ENCODE measurements around the gene OR51B4.
"Not testable (repeated sequence)": the region's sequence is repeated elsewhere in the genome, so short reads cannot be mapped to it uniquely, and the experiment has no call there.

OR51B4 gene

GRCh38 chr11:5317292-5317691 is 15.5 kb upstream of the OR51B4 start:
- Histone ChIP-seq H3K27ac (ENCODE audit: low read length) (no peak overlapping the region), H3K4me3 (ENCODE audit: low read depth in 1 of 2, low read length in 2 of 2) (no peak overlapping the region), H3K9me3 (ENCODE audit: control insufficient read depth in 1 of 2, low read length in 2 of 2) (peaks cover 0 to 4% of the 10 kb centered on the region in 2 donors), H3K4me1 (ENCODE audit: control insufficient read depth in 1 of 2, insufficient read depth in 2 of 2, low read length in 2 of 2) (no peaks in the 10 kb centered on the region), H3K27me3 (ENCODE audit: low read depth, low read length) (no peaks in the 10 kb centered on the region), H3K36me3 (ENCODE audit: control insufficient read depth in 1 of 2, insufficient read depth in 2 of 2, low read length in 2 of 2) (no peaks in the 10 kb centered on the region)

DNA sequence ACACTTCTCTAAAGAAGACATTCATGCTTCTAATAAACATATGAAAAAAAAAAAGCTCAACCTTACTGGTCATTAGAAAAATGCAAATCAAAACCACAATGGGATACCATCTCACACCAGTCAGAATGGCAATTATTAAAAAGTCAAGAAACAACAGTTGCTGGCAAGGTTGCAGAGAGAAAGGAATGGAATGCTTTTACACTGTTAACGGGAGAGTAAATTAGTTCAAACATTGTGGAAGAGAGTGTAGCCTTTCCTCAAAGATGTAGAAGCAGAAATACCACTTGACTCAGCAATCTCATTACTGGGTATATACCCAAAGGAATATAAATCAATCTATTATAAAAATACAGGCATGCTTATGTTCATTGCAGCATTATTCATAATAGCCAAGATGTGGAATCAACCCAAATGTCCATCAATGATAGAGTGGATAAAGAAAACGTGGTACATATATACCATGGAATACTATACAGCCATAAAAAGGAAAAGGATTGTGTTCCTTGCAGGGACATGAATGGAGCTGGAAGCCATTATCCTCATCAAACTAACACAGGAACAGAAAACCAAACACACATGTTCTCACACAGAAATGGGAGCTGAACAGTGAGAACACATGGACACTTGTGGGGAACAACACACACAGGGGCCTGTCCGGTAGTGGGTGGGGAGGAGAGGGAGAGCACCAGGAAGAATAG is 11.7 kb upstream of the OR51B4 start:
- not testable (repeated sequence) for H3K27me3 ChIP-seq (ENCODE audit: low read depth, low read length); H3K36me3 ChIP-seq (ENCODE audit: control insufficient read depth in 1 of 2, insufficient read depth in 2 of 2, low read length in 2 of 2); H3K4me3 ChIP-seq (ENCODE audit: low read depth in 1 of 2, low read length in 2 of 2); H3K4me1 ChIP-seq (ENCODE audit: control insufficient read depth in 1 of 2, insufficient read depth in 2 of 2, low read length in 2 of 2); H3K27ac ChIP-seq (ENCODE audit: low read length); H3K9me3 ChIP-seq (ENCODE audit: control insufficient read depth in 1 of 2, low read length in 2 of 2)

DNA sequence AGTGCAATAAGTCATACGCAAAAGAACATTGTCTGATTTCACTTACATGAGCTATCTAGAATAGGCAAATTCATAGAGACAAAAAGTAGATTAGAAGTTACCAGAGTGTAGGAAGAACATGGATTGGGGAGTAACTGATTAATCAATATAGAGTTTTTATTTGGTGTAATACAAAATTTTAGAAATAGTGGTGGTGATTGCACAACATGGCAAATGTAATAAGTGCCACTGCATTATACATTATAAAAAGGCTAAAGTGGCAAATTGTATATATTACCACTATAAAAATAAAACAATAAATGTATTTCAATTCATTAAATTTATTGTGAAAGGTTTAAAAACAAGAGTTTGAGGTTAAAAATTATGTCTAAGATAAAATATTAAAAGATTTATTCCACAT is 8.7 kb upstream of the OR51B4 start:
- H3K4me1 ChIP-seq (ENCODE audit: control insufficient read depth in 1 of 2, insufficient read depth in 2 of 2, low read length in 2 of 2), result no peaks in the 10 kb centered on the region
- no peaks in the 10 kb centered on the region for H3K27me3 ChIP-seq (ENCODE audit: low read depth, low read length)
- H3K4me3 ChIP-seq (ENCODE audit: low read depth in 1 of 2, low read length in 2 of 2), result no peak overlapping the region
- no peaks in the 10 kb centered on the region for H3K36me3 ChIP-seq (ENCODE audit: control insufficient read depth in 1 of 2, insufficient read depth in 2 of 2, low read length in 2 of 2)
- no peak overlapping the region for H3K27ac ChIP-seq (ENCODE audit: low read length)
- peaks cover 0 to 4% of the 10 kb centered on the region in 2 donors for H3K9me3 ChIP-seq (ENCODE audit: control insufficient read depth in 1 of 2, low read length in 2 of 2)

DNA sequence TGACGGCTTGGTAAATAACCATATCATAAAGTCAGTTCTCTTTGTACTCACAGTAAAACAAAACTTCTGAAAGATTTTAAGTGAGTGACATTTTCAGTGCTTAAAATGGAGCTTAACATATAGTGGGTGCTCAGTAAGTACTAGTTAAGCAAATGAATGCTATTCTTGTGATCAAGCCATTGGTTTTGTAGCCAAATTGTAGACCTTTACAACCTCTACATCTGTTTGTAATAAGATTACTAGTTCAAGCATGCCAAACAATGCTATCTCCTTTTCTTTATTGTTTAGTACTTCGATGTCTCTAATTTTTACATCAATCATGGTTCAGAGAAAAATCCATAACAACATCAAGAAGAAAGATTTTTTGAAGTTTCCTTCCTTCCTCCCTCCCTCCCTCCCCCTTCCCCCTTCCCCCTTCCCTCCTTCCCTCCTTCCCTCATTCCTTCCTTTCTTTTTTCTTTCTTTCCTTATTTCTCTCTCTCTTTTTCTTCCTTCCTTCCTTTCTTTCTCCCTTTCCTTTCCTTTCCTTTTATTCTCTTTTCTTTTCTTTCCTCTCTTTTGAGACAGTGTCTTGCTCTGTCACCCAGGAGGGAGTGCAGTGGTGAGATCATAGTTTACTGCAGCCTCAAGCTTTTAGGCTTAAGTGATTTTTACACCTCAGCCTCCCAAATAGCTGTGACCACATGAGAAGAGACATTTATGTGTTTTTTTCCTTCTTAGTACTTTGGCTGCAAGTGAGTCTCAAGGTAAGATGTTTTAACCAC is 5.7 kb upstream of the OR51B4 start:
- H3K4me3 ChIP-seq (ENCODE audit: low read depth in 1 of 2, low read length in 2 of 2), result no peak overlapping the region
- no peak overlapping the region for H3K27ac ChIP-seq (ENCODE audit: low read length)
- H3K36me3 ChIP-seq (ENCODE audit: control insufficient read depth in 1 of 2, insufficient read depth in 2 of 2, low read length in 2 of 2), result no peaks in the 10 kb centered on the region
- no peaks in the 10 kb centered on the region for H3K4me1 ChIP-seq (ENCODE audit: control insufficient read depth in 1 of 2, insufficient read depth in 2 of 2, low read length in 2 of 2)
- no peaks in the 10 kb centered on the region for H3K9me3 ChIP-seq (ENCODE audit: control insufficient read depth in 1 of 2, low read length in 2 of 2)
- no peaks in the 10 kb centered on the region for H3K27me3 ChIP-seq (ENCODE audit: low read depth, low read length)

- H3K4me1 ChIP-seq (ENCODE audit: control insufficient read depth in 1 of 2, insufficient read depth in 2 of 2, low read length in 2 of 2), result no peaks in the 10 kb centered on the region
- H3K36me3 ChIP-seq (ENCODE audit: control insufficient read depth in 1 of 2, insufficient read depth in 2 of 2, low read length in 2 of 2), result no peaks in the 10 kb centered on the region
Observed at GRCh38 chr11:5304046-5304445, 2.3 kb upstream of the OR51B4 start.

GRCh38 chr11:5303626-5304025 is 1.9 kb upstream of the OR51B4 start:
- H3K4me1 ChIP-seq (ENCODE audit: control insufficient read depth in 1 of 2, insufficient read depth in 2 of 2, low read length in 2 of 2), result no peaks in the 10 kb centered on the region
- no peak overlapping the region for H3K4me3 ChIP-seq (ENCODE audit: low read depth in 1 of 2, low read length in 2 of 2)
- no peak overlapping the region for H3K27ac ChIP-seq (ENCODE audit: low read length)
- no peaks in the 10 kb centered on the region for H3K27me3 ChIP-seq (ENCODE audit: low read depth, low read length)
- H3K36me3 ChIP-seq (ENCODE audit: control insufficient read depth in 1 of 2, insufficient read depth in 2 of 2, low read length in 2 of 2), result no peaks in the 10 kb centered on the region
- H3K9me3 ChIP-seq (ENCODE audit: control insufficient read depth in 1 of 2, low read length in 2 of 2), result no peaks in the 10 kb centered on the region

More at GRCh38 chr11:5304046-5304445, 2.3 kb upstream of the OR51B4 start:
- Histone ChIP-seq H3K9me3 (ENCODE audit: control insufficient read depth in 1 of 2, low read length in 2 of 2) (no peaks in the 10 kb centered on the region), H3K27me3 (ENCODE audit: low read depth, low read length) (no peaks in the 10 kb centered on the region), H3K4me3 (ENCODE audit: low read depth in 1 of 2, low read length in 2 of 2) (no peak overlapping the region), H3K27ac (ENCODE audit: low read length) (no peak overlapping the region)

DNA sequence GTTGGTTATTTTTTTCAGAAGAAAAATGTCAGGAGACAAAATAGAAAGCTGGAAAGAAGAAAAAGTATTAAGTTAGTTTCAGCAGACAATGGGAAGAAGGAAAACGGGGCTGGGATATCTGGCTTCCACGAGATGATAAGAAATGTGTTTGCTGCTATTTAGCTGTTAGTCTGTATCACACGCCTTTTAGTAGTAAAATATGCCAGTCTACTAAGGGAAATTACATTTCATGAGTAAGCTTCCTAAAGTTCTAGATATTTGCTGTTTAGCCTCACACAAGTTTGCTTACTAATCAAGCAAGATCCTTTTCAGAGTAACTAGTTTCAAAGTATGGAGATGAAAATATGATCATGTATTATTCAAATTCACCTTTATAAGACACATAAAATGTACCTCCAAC is 1.5 kb downstream of the OR51B4 start:
- Histone ChIP-seq H3K36me3 (ENCODE audit: control insufficient read depth in 1 of 2, insufficient read depth in 2 of 2, low read length in 2 of 2) (no peaks in the 10 kb centered on the region), H3K4me3 (ENCODE audit: low read depth in 1 of 2, low read length in 2 of 2) (no peak overlapping the region), H3K9me3 (ENCODE audit: control insufficient read depth in 1 of 2, low read length in 2 of 2) (no peaks in the 10 kb centered on the region), H3K27ac (ENCODE audit: low read length) (no peak overlapping the region), H3K4me1 (ENCODE audit: control insufficient read depth in 1 of 2, insufficient read depth in 2 of 2, low read length in 2 of 2) (no peaks in the 10 kb centered on the region), H3K27me3 (ENCODE audit: low read depth, low read length) (no peaks in the 10 kb centered on the region)

DNA sequence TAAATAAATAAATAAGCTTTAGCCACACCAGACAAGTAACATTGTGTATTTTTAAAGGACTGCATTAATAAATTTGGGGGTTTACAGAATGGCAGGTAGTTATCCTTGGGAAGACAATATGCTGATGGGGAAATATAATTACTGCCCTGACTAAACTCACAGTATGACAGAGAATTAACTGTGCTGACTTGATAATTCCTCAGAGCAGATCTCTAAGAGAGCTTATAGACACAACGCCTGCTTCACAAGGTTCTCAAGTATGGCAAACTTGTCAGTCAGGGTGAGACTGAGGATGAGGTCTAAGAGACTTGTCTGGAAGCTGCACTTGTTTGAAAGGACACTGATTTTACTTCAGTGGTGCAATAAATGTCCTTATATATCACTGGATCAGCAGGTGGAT is 3.3 kb downstream of the OR51B4 start:
- H3K36me3 ChIP-seq (ENCODE audit: control insufficient read depth in 1 of 2, insufficient read depth in 2 of 2, low read length in 2 of 2), result no peaks in the 10 kb centered on the region
- H3K4me3 ChIP-seq (ENCODE audit: low read depth in 1 of 2, low read length in 2 of 2), result no peak overlapping the region
- H3K27me3 ChIP-seq (ENCODE audit: low read depth, low read length), result no peaks in the 10 kb centered on the region
- H3K27ac ChIP-seq (ENCODE audit: low read length), result no peak overlapping the region
- no peaks in the 10 kb centered on the region for H3K9me3 ChIP-seq (ENCODE audit: control insufficient read depth in 1 of 2, low read length in 2 of 2)
- no peaks in the 10 kb centered on the region for H3K4me1 ChIP-seq (ENCODE audit: control insufficient read depth in 1 of 2, insufficient read depth in 2 of 2, low read length in 2 of 2)

DNA sequence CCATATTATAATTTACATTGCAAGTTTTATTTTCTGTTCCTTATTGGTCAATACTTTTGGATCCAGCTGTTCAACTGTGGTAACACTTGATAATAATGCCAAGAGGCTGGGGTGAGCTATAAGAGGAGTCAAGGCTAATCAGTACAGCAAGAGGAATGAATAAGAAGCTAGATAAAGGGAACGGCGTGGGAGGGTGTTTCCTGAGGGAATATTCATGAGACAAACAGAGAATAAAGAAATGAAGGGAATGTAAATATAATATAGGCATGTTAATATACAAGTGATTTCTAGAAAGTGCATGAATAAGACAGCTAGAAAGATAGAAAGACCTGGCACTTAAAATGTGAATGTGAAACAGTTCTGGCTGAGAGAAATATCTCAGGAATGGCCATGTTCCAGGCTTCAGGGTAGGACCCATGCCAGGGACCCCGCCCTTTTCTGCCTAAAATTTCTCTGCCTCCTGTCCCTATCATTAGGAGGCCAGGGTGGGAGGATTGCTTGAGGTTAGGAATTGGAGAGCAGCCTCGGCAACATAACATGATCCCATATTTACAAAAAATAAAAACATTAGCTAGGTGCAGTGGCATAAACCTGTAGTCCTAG is 3.9 kb downstream of the OR51B4 start:
- Histone ChIP-seq H3K4me1 (ENCODE audit: control insufficient read depth in 1 of 2, insufficient read depth in 2 of 2, low read length in 2 of 2) (no peaks in the 10 kb centered on the region), H3K36me3 (ENCODE audit: control insufficient read depth in 1 of 2, insufficient read depth in 2 of 2, low read length in 2 of 2) (no peaks in the 10 kb centered on the region), H3K9me3 (ENCODE audit: control insufficient read depth in 1 of 2, low read length in 2 of 2) (no peaks in the 10 kb centered on the region), H3K27ac (ENCODE audit: low read length) (no peak overlapping the region), H3K4me3 (ENCODE audit: low read depth in 1 of 2, low read length in 2 of 2) (no peak overlapping the region), H3K27me3 (ENCODE audit: low read depth, low read length) (no peaks in the 10 kb centered on the region)

DNA sequence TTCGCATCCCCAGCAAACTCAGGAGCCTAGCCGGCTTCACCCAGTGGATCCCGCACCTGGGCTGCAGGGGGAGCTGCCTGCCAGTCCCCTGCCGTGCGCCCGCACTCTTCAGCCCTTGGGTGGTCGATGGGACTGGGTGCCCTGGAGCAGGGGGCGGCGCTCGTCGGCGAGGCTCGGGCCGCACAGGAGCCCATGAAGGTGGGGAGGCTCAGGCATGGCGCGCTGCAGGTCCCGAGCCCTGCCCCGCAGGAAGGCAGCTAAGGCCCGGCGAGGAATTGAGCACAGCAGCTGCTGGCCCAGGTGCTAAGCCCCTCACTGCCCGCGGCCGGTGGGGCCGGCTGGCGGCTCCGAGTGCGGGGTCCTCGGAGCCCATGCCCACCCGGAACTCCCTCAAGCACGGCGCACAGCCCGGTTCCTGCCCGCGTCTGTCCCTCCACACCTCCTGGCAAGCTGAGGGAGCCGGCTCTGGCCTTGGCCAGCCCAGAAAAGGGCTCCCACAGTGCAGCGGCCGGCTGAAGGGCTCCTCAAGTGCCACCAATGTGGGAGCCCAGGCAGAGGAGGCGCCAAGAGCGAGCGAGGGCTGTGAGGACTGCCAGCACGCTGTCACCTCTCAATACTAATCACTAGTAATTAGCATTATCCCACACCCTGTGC is 7.3 kb downstream of the OR51B4 start:
- H3K4me1 ChIP-seq (ENCODE audit: control insufficient read depth in 1 of 2, insufficient read depth in 2 of 2, low read length in 2 of 2); H3K27me3 ChIP-seq (ENCODE audit: low read depth, low read length); H3K27ac ChIP-seq (ENCODE audit: low read length); H3K9me3 ChIP-seq (ENCODE audit: control insufficient read depth in 1 of 2, low read length in 2 of 2); H3K4me3 ChIP-seq (ENCODE audit: low read depth in 1 of 2, low read length in 2 of 2); H3K36me3 ChIP-seq (ENCODE audit: control insufficient read depth in 1 of 2, insufficient read depth in 2 of 2, low read length in 2 of 2): not testable (repeated sequence)

DNA sequence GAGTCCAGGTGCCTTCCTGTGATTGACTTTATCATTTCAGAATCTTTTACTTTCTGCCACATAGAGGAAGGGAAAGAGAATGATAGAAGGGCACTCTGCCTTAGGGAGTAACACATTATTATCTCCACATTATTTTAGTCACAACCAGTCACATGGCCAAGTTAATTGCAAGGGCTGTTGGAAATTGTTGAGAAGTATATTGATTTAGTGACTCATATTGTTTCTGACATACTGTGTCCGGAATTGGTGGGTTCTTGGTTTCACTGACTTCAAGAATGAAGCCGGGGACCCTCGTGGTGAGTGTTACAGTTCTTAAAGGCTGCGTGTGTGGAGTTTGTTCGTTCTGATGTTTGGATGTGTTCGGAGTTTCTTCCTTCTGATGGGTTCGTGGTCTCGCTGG is 8.7 kb downstream of the OR51B4 start:
- Histone ChIP-seq H3K4me1 (ENCODE audit: control insufficient read depth in 1 of 2, insufficient read depth in 2 of 2, low read length in 2 of 2) (no peaks in the 10 kb centered on the region), H3K27me3 (ENCODE audit: low read depth, low read length) (no peaks in the 10 kb centered on the region), H3K36me3 (ENCODE audit: control insufficient read depth in 1 of 2, insufficient read depth in 2 of 2, low read length in 2 of 2) (no peaks in the 10 kb centered on the region), H3K9me3 (ENCODE audit: control insufficient read depth in 1 of 2, low read length in 2 of 2) (no peaks in the 10 kb centered on the region), H3K4me3 (ENCODE audit: low read depth in 1 of 2, low read length in 2 of 2) (no peak overlapping the region), H3K27ac (ENCODE audit: low read length) (no peak overlapping the region)

Data from muscle layer of duodenum (tissue), 2 donors.